ENCODE measurements around the gene SLC6A8. TPM values are rescaled to one million over a fixed set of nuclear protein-coding genes. Genes with fewer than 3 reads are reported as not detected.

SLC6A8 gene
- total and polyA plus RNA-seq, 2 of the 4 experiments (the other 2 are of a cell fraction): 7.2 to 25.5 TPM

DNA sequence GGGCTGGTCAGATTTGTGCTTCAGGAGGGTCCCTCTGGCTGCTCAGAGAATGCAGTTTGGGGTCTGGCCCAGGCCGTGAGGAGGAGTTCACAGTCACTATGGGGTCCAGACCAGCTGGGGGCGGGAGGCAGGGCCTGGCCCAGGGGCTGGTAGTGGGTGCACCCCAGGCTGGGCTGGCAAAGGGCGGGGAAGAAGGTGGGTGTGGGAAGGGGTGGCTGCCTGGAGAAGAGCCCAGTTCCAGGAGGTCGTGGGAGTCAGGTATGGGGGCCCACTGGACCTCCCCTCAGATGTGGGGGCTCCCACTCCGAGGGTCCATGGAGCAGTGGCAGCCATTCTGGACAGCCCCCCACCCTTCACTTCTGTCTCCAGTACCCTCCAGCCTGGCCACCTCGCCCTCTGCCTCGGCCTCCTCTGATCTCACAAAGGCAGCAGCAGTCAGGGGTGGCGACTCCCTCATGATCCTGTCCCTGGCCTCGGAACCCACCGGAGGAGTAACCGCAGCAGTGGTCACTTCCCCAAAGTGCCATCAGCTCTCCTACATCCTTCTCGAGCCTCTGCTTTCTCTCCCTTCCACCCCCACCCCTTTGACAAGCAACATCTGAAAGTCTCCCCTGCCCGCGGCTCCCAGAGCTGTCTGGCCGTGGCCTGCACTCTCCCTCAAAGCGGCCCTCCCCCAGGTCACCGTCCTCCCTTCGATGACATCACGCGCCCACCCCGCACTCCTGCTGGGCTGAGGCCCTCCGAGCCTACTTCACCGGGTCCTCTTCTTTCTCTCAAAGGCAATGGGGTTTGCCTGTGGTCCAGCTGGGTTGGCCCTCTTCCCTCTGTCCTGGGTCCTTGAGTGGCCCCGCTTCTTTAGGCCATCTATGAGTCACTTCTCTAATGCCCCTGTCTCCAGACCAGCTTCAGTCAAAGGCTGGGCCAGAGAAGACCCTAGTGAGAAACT, 1.7 kb upstream of the SLC6A8 start:
- no peak overlapping the region for H3K18ac ChIP-seq (ENCODE audit: low read depth, low read length)

More for the DNA sequence above, 1.7 kb upstream of the SLC6A8 start:
- DNase-seq (no peak), ATAC-seq (ENCODE audit: low read depth) (no peak)
- Histone ChIP-seq H3K36me3 (ENCODE audit: control insufficient read depth, insufficient read depth, low read length) (peaks cover 4% of the 10 kb centered on the region), H3K4me2 (ENCODE audit: low read depth, low read length) (no peak overlapping the region), H3K9ac (ENCODE audit: low read depth, low read length) (no peak overlapping the region), H2AK9ac (replicated peaks; ENCODE audit: low read depth, low read length, poor library complexity) (no peak overlapping the region), H3K79me1 (ENCODE audit: low read depth in 1 of 2, low read length in 2 of 2) (0 out of 4 replicates have a peak, but pooled peaks cover 0 to 6% of the 10 kb centered on the region in 2 experiments), H2BK15ac (ENCODE audit: low read depth, low read length) (no peak overlapping the region), H4K91ac (ENCODE audit: insufficient read depth, low read depth, low read length) (no peak overlapping the region), H4K5ac (ENCODE audit: low read depth, low read length) (no peak overlapping the region), H4K8ac (ENCODE audit: low read depth in 2 of 2, low read length in 2 of 2) (no peak overlapping the region), H2AFZ (replicated peaks; ENCODE audit: low read length, poor library complexity) (no peak overlapping the region), H3K14ac (replicated peaks; ENCODE audit: low read depth, low read length) (no peak overlapping the region), H2BK120ac (ENCODE audit: low read depth, low read length) (no peak overlapping the region), H3K9me3 (ENCODE audit: control insufficient read depth, insufficient read depth, low read length) (peaks cover 6% of the 10 kb centered on the region; the same call in 1 of the 2 replicates), H3K4me3 (ENCODE audit: insufficient read depth, low read depth, low read length) (no peak overlapping the region), H2BK5ac (ENCODE audit: low read depth, low read length, poor library complexity, severe bottlenecking) (no peak overlapping the region), H2BK20ac (ENCODE audit: low read depth, low read length) (no peak overlapping the region), H3K4ac (ENCODE audit: low read depth, low read length) (no peak overlapping the region), H3K4me1 (ENCODE audit: control insufficient read depth, insufficient read depth, low read length) (peaks cover 9% of the 10 kb centered on the region), H2AK5ac (ENCODE audit: low read depth, low read length) (no peak overlapping the region), H3K27ac (ENCODE audit: insufficient read depth, low read length) (no peak overlapping the region), H3K27me3 (ENCODE audit: control insufficient read depth, insufficient read depth, low read length) (no peaks in the 10 kb centered on the region; the same call in 1 of the 2 replicates), H3K56ac (ENCODE audit: extremely low read depth, insufficient read depth, low read length) (no peak overlapping the region), H3K9me1 (ENCODE audit: insufficient read depth, low read length) (peaks cover 5% of the 10 kb centered on the region; the same call in 1 of the 2 replicates), H4K20me1 (ENCODE audit: insufficient read depth, low read length) (peaks cover 12% of the 10 kb centered on the region), H3K23ac (ENCODE audit: low read depth, low read length) (no peak overlapping the region)
- intact Hi-C loops (cut with micrococcal nuclease) (no loop called here), dilution Hi-C loops (cut with HindIII; ENCODE audit: low sequenced_read_pairs, unreplicated experiment) (no loop called here), in situ Hi-C loops (cut with MboI; ENCODE audit: low sequenced_read_pairs) (no loop called here)
- ChIA-PET CTCF (no interaction called here), POLR2A (ENCODE audit: unreplicated experiment) (no interaction called here)
- no peak for TF ChIP-seq POLR2A (IDR thresholded peaks at IDR 0.05; ENCODE audit: low read depth, low read length)
- no peak for TF ChIP-seq FOS (IDR thresholded peaks at IDR 0.05; ENCODE audit: low read depth, low read length)
- TF ChIP-seq MAZ (IDR thresholded peaks at IDR 0.05; ENCODE audit: borderline replicate concordance, low read depth, low read length): no peak
- TF ChIP-seq RAD21 (IDR thresholded peaks at IDR 0.05; ENCODE audit: low read length): no peak
- TF ChIP-seq RCOR1 (IDR thresholded peaks at IDR 0.05; ENCODE audit: insufficient replicate concordance, low read length): no peak
- TF ChIP-seq MAFK (IDR thresholded peaks at IDR 0.05; ENCODE audit: low read depth, low read length): no peak
- TF ChIP-seq, protein P1, sequence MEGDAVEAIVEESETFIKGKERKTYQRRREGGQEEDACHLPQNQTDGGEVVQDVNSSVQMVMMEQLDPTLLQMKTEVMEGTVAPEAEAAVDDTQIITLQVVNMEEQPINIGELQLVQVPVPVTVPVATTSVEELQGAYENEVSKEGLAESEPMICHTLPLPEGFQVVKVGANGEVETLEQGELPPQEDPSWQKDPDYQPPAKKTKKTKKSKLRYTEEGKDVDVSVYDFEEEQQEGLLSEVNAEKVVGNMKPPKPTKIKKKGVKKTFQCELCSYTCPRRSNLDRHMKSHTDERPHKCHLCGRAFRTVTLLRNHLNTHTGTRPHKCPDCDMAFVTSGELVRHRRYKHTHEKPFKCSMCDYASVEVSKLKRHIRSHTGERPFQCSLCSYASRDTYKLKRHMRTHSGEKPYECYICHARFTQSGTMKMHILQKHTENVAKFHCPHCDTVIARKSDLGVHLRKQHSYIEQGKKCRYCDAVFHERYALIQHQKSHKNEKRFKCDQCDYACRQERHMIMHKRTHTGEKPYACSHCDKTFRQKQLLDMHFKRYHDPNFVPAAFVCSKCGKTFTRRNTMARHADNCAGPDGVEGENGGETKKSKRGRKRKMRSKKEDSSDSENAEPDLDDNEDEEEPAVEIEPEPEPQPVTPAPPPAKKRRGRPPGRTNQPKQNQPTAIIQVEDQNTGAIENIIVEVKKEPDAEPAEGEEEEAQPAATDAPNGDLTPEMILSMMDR (conservative IDR thresholded peaks at IDR 0.05; ENCODE audit: low read depth, low read length): no peak
- no peak for TF ChIP-seq BHLHE40 (IDR thresholded peaks at IDR 0.05; ENCODE audit: low read depth, low read length)
- TF ChIP-seq CEBPB (IDR thresholded peaks at IDR 0.05; ENCODE audit: low read depth, low read length): no peak
- no peak for TF ChIP-seq MXI1 (IDR thresholded peaks at IDR 0.05; ENCODE audit: borderline replicate concordance, low read depth, low read length)
- TF ChIP-seq, protein P2, sequence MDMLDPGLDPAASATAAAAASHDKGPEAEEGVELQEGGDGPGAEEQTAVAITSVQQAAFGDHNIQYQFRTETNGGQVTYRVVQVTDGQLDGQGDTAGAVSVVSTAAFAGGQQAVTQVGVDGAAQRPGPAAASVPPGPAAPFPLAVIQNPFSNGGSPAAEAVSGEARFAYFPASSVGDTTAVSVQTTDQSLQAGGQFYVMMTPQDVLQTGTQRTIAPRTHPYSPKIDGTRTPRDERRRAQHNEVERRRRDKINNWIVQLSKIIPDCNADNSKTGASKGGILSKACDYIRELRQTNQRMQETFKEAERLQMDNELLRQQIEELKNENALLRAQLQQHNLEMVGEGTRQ (IDR thresholded peaks at IDR 0.05; ENCODE audit: low read depth, low read length): no peak
- TF ChIP-seq NFE2L2 (IDR thresholded peaks at IDR 0.05; ENCODE audit: low read depth, low read length): no peak
- no peak for TF ChIP-seq CHD1 (IDR thresholded peaks at IDR 0.05; ENCODE audit: low read depth, low read length)
- TF ChIP-seq, protein P3, sequence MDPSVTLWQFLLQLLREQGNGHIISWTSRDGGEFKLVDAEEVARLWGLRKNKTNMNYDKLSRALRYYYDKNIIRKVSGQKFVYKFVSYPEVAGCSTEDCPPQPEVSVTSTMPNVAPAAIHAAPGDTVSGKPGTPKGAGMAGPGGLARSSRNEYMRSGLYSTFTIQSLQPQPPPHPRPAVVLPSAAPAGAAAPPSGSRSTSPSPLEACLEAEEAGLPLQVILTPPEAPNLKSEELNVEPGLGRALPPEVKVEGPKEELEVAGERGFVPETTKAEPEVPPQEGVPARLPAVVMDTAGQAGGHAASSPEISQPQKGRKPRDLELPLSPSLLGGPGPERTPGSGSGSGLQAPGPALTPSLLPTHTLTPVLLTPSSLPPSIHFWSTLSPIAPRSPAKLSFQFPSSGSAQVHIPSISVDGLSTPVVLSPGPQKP (IDR thresholded peaks at IDR 0.05; ENCODE audit: borderline replicate concordance, low read depth, low read length): no peak
- no TSS peak for BruUV-seq (replicated peaks)
- 76% methylated on average over 16 of the region's 24 CpGs; no CpG with 5 or more reads in 1 of the 2 experiments for WGBS, 2 experiments (ENCODE audit: extremely low coverage in 2 of 2, insufficient read length in 1 of 2)
